Stimulated activated CD8-positive, alpha-beta memory T cell treated with anti-CD3 and anti-CD28 coated beads, Interleukin-15, amount 100 ng/mL, for 1 hour (primary cell): Measurements from ENCODE around the gene BMP6.

Experiments used
- DNase-seq: peaks from one replicate; pipeline ENCODE4 v3.0.0-alpha.2; 2020; ENCODE audit warnings: low read depth

The BMP6 gene

GRCh38 chr6:7747901-7748504 is 22.1 kb downstream of the BMP6 start:
- DNase-seq = no peak

- no peak for DNase-seq
These were observed 23.6 kb downstream of the BMP6 start for GRCh38 chr6:7749478-7749877.

DNA sequence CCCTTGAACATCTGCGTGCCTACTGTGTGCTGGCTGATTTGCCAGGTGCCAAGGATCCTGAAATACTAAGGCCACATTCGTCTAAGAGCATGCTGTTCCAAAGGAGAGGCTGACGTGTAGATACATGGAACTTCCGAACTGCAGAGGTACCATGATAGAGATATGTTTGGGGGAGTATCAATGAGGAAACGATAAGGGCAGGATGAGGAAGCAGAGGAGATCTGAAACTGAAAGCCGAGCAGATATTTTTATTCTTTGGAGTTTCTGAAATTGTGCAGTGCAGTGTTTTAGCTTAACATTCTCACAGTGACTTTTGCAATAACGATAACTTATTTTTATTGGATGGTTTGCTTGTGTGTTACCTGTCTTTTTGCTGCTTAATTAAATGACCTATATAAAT is 24.3 kb downstream of the BMP6 start:
- no peak for DNase-seq

DNA sequence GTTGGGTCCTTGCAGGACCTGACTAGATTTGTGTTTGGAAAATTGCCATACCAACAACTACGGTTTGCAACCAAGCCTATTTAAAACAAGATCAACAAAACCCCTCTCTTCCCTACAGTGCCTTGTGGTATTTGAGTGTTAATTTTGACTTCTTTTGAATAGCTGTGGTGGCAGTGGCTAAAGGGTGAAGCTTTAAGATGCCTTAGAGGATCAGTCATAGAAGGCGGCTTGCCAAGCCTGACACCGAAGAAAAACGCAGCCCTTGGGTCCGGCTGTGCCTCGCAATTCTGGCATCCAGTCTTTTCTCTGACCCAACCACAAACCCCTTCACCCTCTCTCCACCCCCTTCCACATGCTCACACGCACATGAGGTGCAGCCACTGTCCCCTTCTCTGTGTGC is 32.6 kb downstream of the BMP6 start:
- DNase-seq = no peak

DNA sequence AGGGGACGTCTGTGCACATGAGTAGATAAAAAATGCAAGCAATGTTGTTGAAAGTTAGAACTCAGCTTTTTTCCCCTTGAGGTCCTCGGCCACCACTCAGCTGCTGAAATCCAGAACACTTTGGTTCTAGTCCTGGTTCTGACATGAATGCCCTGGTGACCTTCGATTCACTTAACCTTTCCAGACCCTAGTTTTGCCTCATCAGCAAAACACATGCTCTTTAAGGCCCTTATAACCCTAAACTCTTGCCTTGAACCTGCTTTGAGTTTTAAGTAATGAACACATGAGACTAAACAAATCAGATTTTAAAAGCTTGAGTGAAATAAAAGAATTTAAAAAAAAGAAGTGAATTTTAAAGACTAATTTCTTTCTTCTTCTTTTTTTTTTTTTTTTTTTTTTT is 33.4 kb downstream of the BMP6 start:
- no peak for DNase-seq

DNA sequence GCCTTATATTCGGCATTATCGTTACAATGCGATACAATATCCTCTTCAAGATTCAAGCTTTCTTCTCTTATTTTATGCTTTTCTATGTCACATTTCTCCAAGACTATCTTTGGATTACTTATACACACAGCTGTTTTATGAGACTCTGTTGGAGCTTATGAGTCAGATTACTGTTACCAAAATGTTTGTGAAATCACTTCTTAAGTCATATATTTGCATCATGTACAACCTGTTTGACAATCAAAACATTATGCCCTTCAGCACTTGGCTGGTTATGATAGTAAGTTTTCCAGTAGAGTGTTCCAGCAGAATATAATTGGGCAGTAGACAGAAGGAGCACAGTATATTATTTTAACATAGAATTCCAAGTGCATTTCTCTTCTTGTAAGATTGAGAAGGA is 35.2 kb downstream of the BMP6 start:
- DNase-seq = no peak

DNA sequence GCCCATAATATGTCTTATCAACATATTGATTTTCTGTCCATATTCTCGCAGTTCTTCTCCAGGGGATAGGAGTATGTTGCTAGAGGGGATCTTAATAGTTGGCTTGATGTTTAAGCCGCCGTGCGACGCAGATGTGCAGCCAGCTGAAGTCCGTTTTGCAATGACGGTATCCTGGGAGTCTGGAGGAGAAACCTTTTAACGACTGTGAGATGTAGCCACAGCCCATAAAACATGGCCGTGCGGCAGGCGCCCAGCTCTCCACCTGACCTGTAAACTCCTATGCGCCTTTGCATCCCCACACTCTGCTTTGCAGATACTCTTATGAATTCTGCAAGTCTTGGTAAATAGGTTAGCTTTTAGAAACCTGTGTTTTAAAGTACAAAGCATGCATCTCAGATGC is 36.9 kb downstream of the BMP6 start:
- no peak for DNase-seq

DNA sequence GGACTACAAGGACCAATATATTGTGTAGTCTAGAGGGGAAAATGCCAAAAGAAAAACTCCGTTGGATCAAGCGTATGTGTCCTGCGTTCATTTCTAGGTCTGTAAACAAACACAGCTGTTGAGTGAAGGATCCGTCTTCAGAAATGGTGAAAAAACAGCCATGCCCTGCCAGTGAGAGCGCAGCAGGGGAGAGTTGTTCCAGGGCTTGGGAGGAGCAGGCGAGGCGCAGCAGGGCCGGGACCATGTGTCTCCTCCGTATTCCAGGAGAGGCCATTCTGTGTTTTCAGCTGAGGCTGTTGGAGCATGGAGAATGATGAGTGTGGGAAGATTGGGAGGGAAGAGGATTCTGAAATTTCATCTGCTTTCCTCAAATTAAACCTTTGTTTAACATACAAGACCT is 38.0 kb downstream of the BMP6 start:
- no peak for DNase-seq

DNA sequence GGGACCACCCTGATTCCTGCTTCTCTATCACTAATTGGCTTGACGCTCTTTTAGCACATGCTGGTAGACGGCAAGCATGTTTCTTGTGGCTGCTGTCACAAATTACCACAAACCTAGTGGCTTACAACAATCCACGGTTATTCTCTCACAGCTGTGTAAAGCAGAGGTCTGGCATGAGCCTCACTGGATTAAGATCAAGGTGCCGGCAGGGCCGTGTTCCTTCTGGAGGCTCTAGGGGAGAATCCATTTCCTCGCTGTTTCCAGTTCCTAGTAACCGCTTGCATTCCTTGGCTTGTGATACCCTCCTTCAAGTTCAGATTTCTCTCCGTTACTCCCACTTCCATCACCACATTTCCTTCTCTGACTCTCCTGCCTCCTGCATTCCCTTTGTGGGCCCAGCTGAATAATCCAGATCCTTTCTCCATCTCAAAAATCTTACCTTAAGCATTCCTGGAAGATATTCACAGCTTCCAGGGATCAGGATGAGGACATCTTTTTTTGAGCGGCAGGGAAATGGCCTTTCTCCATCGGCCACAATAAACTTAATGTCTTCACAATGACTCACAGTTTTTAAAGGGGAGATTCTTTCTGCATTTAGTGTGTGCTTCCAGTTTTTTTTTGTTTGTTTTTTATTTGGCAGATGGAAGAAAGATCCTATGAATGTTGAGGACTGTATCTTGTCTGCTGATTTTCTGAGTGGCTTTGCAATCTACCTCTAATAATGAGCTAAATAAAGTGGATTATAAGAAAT is 39.9 kb downstream of the BMP6 start:
- no peak for DNase-seq

- DNase-seq = no peak
These were observed 43.8 kb downstream of the BMP6 start for GRCh38 chr6:7769702-7770101.

DNA sequence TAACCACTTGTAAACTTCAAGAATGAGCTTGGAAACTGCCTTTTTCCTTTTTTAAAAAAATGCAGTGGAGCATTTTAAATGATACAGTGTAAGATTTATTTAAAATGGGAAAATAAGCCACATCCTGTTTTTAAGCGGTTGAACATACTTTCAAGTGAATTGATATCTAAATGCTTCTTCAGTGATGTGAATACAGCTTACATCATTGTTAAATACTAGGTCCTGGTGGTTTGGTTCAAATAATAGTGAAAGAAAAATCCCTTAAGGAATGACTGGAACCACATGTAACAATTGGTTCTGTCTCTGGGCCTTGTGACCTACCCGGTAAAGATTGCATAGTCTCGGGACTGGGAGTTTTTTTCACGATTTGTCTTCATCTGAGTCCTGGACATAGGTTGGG is 44.2 kb downstream of the BMP6 start:
- no peak for DNase-seq

DNA sequence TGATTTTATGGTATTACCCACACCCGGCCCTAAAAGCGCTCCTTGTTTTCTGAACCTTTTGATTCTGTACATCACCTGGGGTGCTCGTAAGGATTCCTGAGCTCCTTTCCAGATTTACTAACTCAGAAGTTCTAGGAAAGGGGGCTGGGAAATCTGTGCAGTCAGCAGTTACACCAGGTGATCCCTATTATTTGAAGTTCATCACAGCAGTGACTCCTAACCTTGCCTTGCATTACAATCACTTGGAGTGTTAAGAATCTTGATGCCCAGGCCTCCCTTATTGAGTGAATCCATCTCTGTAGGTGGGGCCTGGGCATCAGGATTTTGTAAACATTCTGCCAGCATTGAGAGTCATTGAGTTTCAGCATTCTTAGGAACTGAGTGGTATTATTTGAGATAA is 44.7 kb downstream of the BMP6 start:
- DNase-seq = no peak

GRCh38 chr6:7773322-7773721 is 47.4 kb downstream of the BMP6 start:
- DNase-seq = no peak

DNA sequence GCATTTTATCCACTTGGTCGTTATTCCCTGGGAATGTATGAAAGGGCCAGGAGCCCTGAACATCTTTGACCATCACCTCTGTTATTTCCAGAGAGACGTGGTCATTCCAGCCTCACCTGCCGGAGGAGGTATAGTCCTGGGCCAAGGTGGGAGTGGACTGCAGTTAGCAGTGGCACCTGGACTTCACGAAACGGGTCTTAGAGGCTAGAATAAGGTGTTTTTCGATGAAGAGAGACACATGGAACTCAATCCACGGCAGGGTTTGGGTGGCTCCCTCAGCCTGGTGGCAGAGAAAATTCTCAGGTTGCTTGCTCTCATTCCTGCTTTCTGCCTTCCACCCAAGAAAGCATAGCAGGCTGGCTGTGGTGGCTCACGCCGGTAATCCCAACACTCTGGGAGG is 48.0 kb downstream of the BMP6 start:
- no peak for DNase-seq

DNA sequence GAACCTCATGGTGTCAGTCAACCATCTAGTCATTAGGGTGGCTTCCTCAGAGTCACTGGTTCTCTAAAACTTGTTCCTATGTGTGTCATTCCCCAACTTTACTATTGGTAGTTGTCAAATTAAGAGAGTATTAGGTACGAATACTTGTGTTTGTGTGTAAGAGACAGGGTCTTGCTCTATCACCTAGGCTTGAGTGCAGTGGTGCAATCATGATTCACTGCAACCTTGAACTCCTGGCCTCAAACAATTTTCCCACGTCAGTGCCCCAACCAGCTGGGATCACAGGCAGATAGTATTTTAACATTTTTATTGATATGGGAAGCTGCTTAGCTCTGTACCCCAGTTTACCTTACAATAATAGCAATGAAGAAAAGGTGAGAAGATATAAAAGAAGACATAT is 50.6 kb downstream of the BMP6 start:
- DNase-seq = no peak

- DNase-seq = no peak
These were observed 51.2 kb downstream of the BMP6 start for GRCh38 chr6:7777074-7777473.

DNA sequence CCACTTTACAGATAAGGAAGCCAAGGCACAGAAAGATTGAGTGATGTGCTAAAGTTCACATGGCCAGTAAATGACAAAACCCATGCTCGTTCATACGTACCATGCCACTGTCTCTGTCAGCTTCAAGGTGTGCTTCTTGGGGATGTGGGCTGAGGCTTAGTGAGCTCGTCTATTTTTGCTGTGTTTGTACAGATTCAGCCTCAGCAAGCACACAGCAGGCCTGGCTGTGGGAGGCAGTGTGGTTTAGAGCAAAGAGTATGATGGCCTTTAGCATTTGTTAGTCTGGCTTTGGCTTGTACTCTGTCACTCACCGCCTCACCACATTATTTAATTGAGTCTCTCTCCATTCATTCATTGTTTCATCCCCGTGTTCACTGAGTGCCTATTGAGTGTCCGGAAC is 55.3 kb downstream of the BMP6 start:
- no peak for DNase-seq

- DNase-seq = no peak
These were observed 58.3 kb downstream of the BMP6 start for GRCh38 chr6:7784248-7784647.

- DNase-seq = no peak
These were observed 58.8 kb downstream of the BMP6 start for GRCh38 chr6:7784706-7785105.

- no peak for DNase-seq
These were observed 59.5 kb downstream of the BMP6 start for GRCh38 chr6:7785243-7786035.

DNA sequence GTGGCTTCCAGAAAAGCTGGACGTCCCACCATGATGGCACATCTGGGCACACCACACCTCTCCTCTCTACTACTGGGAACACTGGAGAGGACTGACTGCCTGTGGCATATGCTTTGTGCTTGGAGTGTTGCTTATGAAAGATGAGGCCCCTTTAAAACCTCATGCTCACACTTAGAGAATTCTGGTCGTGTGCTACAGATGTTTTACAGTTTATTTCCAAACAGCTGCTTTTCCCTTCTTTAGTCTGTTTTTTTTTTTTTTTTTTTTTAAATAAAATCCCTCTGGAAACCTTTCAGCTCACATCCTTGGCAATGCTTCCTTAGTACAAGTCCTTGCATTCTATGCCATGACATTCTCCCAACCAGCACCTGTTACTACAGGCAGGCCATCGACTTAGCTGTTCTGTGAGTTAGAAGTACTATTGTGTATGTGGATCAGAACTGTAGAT is 60.3 kb downstream of the BMP6 start:
- DNase-seq = no peak

GRCh38 chr6:7787137-7787608 is 61.3 kb downstream of the BMP6 start:
- no peak for DNase-seq

DNA sequence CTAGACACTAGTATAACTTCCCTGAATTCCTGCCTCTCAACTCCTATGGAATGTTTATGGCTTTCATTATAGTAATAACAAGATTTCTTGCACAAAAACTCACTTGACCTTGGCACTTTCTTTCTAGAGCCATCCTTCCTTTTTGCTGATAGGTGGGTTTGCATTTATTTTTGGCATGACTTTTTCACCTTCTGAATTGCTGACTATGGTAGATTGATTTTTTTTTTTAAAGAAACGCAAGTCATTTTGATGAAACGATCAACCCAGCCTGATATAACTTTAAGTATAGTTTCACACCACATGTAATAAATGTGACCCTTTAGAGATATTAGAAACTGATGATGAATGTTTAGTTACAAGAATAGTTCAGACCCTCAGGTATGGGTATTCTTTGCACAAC is 61.8 kb downstream of the BMP6 start:
- DNase-seq = no peak
